Tibial artery (tissue), 4 donors: ENCODE results near the gene CCDC102A.

Experiments used
- DNase-seq, 2 donors: peaks; one replicate each; pipeline ENCODE4 v3.0.0-alpha.2; 2019
- H3K27ac ChIP-seq, 2 donors: fragments of 200-600 bp; sonication (generic) in 1 of 2; 1 replicate in 1 of 2; 2 replicates in 1 of 2; pipeline ENCODE4 v1.5.1; 2018 to 2019; ENCODE audit warnings: mild to moderate bottlenecking in 1 of 2
- H3K27me3 ChIP-seq, 2 donors: fragments of 200-600 bp; sonication (generic) in 1 of 2; one replicate each; pipeline versions ENCODE4 v1.5.1 to v1.6.0; 2016 to 2019
- H3K36me3 ChIP-seq, 3 donors: fragments of 200-600 bp; sonication (generic) in 2 of 3; one replicate each; pipeline ENCODE4 v1.5.1; 2016 to 2019; ENCODE audit warnings: mild to moderate bottlenecking in 2 of 3
- H3K4me1 ChIP-seq, 4 donors: fragments of 200-600 bp; sonication (generic) in 2 of 4; 1 replicate in 3 of 4; 2 replicates in 1 of 4; pipeline ENCODE4 v1.5.1; 2016 to 2019
- H3K4me3 ChIP-seq, 2 donors: fragments of 200-600 bp; sonication (generic) in 1 of 2; 1 replicate in 1 of 2; 2 replicates in 1 of 2; pipeline ENCODE4 v1.5.1; 2018 to 2019; ENCODE audit warnings: mild to moderate bottlenecking in 2 of 2
- H3K9me3 ChIP-seq, 3 donors: fragments of 200-600 bp; sonication (generic) in 1 of 3; one replicate each; pipeline ENCODE4 v1.5.1; 2016 to 2019
- intact Hi-C: fragments of 100-400 bp; cut with DNase I; formaldehyde crosslinking; loops from one replicate; pipeline ENCODE4 v1.15.0; 2023; ENCODE audit warnings: low total_unique reads
- TF ChIP-seq, protein P1 (sequence below), 2 experiments: fragments of 200-600 bp in 1 of 2; fragments of 450-650 bp in 1 of 2; IDR thresholded peaks; one replicate each; pipeline ENCODE4 v1.5.1; 2017 to 2019; ENCODE audit warnings: antibody characterized with exemption in 2 of 2, mild to moderate bottlenecking in 1 of 2, moderate library complexity in 1 of 2

Gene CCDC102A

DNA sequence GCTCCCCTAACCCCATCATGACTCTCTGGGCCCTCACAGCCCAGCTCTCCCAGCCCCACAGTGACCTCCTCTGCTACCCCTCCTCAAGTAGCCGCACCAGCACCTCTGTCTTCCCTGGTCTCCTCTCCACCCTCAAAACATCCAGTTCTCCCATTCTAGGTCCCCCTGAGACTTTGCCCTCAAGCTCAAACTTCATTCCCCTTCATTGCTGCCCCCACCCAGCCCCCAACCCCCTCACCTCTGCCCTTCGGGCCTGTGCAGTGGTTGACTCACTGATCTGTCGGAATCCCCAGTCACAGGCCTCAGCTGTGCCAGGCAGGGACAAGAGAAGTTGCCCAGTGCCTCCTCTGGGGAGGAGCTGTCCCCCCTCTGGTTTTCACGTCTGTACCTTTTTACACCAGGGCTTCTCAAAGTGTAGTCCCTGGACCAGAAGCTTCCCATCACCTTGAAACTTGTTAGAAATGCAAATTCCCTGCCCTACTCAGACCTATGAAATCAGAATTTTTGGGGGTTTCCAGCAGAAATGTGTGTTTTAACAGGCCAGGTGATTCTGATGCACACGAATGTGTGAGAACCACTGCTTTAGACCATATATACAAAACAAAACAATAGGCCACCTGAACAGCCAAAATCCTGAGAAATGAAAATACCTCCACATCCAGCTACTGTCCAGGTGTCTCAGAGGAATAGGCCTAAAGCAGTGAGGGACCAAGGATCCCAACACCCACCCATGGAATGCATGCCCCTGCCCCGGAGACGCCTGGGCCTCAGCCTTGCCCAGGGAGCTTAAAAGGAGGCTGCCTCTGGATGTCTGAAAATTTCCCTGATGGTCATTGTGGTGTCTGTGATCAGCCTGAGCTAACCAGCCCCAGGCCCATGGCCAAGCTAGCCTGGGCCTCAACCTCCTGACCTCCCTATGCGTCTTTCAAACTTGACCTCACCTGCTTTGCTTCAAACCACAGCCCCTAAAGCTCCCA lies 49.2 kb downstream of the CCDC102A start:
- peak in 1 of 2 donors; percentile 64 for DNase-seq
- TF ChIP-seq, protein P1, sequence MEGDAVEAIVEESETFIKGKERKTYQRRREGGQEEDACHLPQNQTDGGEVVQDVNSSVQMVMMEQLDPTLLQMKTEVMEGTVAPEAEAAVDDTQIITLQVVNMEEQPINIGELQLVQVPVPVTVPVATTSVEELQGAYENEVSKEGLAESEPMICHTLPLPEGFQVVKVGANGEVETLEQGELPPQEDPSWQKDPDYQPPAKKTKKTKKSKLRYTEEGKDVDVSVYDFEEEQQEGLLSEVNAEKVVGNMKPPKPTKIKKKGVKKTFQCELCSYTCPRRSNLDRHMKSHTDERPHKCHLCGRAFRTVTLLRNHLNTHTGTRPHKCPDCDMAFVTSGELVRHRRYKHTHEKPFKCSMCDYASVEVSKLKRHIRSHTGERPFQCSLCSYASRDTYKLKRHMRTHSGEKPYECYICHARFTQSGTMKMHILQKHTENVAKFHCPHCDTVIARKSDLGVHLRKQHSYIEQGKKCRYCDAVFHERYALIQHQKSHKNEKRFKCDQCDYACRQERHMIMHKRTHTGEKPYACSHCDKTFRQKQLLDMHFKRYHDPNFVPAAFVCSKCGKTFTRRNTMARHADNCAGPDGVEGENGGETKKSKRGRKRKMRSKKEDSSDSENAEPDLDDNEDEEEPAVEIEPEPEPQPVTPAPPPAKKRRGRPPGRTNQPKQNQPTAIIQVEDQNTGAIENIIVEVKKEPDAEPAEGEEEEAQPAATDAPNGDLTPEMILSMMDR (IDR thresholded peaks at IDR 0.05), result no peak
- Histone ChIP-seq H3K36me3 (no peaks in the 10 kb centered on the region), H3K4me1 (peaks cover 0 to 34% (median 28%) of the 10 kb centered on the region in 4 donors), H3K27ac (peak overlapping the region; percentile 86 to 94), H3K9me3 (no peaks in the 10 kb centered on the region), H3K4me3 (peak overlapping the region; percentile 75 to 90), H3K27me3 (no peaks in the 10 kb centered on the region)
- intact Hi-C loops, result no loop called here

DNA sequence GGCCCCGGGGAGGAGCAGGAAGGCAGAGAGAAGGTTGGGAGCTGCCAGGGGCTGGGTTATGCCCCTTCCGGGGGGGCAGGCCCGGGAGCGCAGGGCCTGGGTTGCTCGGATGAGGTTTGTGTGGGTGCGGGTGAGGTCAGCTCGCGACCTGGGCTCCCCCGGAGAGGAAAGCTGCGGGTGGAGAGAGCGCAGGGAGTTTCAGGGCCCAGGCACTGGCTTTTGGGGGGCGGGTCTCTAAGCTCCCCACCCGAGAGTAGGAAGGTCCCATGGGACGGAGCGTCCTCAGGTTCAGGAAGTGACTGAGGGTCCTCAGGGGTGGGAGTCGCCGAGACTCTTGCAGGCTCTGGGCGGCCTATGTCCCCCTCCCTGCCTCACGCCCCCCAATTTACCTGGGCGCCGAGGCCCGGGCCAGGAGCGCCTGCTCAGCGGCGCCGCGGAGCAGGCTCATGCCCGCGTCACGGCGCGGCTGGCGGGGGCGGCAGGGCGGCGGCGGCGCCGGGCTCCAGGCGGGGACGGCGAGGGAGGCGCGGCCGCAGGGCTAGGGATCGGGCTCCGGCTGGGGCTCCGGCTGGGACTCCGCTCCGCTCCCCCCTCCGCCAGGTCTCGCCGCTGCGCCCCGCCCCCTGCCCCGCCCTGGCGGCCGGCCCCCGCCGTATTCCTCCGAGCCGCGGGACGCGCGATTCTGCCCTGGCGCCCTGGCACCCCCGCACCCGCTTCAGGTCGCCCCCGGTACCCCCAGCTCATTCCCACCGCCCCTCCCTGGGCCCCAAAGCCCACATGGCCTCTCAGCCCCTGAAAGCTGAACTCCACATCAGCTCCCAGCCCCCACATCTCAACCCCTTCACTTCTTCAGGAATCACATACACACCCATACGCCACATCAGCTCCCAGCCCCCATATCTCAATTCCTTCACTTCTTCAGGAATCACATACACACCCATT lies 50.2 kb downstream of the CCDC102A start, which contains the start of gene DOK4:
DOK4 (minus strand) TSS at position 578 of the 942 bp plus-strand sequence. CDS start 6,986 bp downstream, outside the sequence.
- TF ChIP-seq, protein P1 (IDR thresholded peaks at IDR 0.05), result no peak
- H3K4me3 ChIP-seq, result peak within 1 kb of the TSS; percentile 75 to 90
- intact Hi-C loops, result no loop called here
- peak; percentile 74 to 91 for DNase-seq
- H3K9me3 ChIP-seq, result no peaks in the 10 kb centered on the region
- no peaks in the 10 kb centered on the region for H3K27me3 ChIP-seq
- H3K4me1 ChIP-seq, result peaks cover 0 to 34% (median 28%) of the 10 kb centered on the region in 4 donors
- H3K36me3 ChIP-seq, result no peaks in the 10 kb centered on the region
- H3K27ac ChIP-seq, result peak within 1 kb of the TSS; percentile 86 to 94

DNA sequence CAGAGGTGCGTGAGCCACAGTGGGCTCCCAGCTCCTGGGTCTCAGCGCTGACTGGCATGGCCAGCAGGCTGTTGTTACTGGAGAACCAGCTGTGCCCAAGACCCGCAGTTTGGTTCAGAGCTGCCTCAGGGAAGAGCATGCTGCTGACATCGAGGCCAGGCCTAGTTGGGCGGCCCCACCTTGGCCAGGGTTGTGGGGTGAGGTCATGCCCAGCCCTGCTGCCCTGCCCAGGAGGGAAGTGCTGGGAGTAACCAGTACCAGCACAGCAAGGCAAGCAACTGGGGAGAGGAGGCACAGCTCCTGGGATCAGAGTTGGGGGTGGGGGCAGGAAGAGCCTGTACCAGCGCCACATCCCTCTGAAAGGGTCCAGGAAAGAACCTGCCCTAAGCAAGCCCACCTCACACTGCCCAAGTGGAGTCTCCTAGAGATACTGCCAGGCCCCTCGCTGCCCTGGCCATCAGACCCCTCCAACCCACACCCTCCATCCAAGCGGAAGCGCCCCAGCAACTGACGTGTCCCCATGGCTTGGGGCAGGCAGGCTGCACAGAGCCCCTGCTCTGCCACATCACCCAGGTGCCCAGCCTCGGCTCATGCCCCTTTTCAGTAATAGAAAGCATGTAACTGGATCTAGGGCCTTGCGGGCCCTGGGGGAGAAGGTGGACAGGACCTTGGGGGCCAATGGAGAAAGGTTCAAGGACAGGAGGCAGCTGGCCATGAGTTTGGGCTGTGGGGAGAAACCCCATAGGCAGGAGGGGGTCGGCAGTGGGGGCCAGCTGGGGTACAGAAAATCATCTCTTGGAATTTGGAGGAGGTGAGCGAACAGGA lies 51.1 kb downstream of the CCDC102A start:
- Histone ChIP-seq H3K27ac (peak overlapping the region; percentile 86 to 94), H3K36me3 (no peaks in the 10 kb centered on the region), H3K27me3 (no peaks in the 10 kb centered on the region), H3K4me1 (peaks cover 0 to 40% (median 35%) of the 10 kb centered on the region in 4 donors), H3K4me3 (peak overlapping the region; percentile 75 to 90), H3K9me3 (no peaks in the 10 kb centered on the region)
- intact Hi-C loops, result no loop called here
- peak in 1 of 2 donors; percentile 70 for DNase-seq
- TF ChIP-seq, protein P1 (IDR thresholded peaks at IDR 0.05), result no peak

DNA sequence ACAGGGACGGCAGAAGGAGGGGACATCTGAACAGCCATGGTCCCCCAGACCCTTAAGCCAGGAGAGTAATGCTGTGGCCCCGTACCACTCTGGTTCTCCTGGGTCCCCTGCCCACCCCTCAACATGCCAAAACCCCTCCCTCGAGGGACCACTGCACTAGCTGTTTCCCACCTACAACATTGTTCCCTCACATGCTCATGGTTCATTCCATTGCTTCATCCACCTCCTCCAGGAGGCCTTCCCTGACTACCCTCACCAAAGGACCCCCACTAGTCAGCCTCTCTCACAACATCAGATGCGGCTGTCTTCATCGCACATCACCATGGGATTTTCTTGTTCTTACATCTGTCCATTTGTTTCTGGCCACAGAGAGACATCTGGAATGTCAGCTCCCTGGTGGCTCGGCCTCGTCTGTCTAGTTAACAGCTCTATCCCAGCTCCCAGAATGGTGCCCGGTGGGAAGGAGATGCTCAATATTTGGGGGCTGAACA lies 51.8 kb downstream of the CCDC102A start:
- no peaks in the 10 kb centered on the region for H3K9me3 ChIP-seq
- peak overlapping the region; percentile 86 to 94 for H3K27ac ChIP-seq
- TF ChIP-seq, protein P1 (IDR thresholded peaks at IDR 0.05), result no peak
- peaks cover 0 to 48% (median 42%) of the 10 kb centered on the region in 4 donors for H3K4me1 ChIP-seq
- H3K36me3 ChIP-seq, result no peaks in the 10 kb centered on the region
- peak in 1 of 2 donors; percentile 57 for DNase-seq
- H3K27me3 ChIP-seq, result no peaks in the 10 kb centered on the region
- intact Hi-C loops, result no loop called here
- H3K4me3 ChIP-seq, result peak overlapping the region in 1 of 2 donors; percentile 90
